Psoas muscle (tissue), 8 donors: ENCODE measurements around the gene DBNDD1. TPM values are rescaled to one million over a fixed set of nuclear protein-coding genes. Genes with fewer than 3 reads are reported as not detected.
"Not testable (repeated sequence)": the region's sequence is repeated elsewhere in the genome, so short reads cannot be mapped to it uniquely, and the experiment has no call there.

Experiments
- ATAC-seq, 4 donors: fragments of 200-7000 bp; cut with Tn5 transposase; one replicate each; pipeline ENCODE4 v1.9.1; 2020; ENCODE audit warnings: moderate library complexity in 3 of 4, mild to moderate bottlenecking in 2 of 4
- DNase-seq, 2 donors: peaks; one replicate each; pipeline ENCODE4 v3.0.0-alpha.2; 2020
- H3K27ac ChIP-seq: fragments of 200-600 bp; one replicate; pipeline ENCODE4 v1.8.0; 2022
- H3K27me3 ChIP-seq, 3 donors: fragments of 200-600 bp in 1 of 3; one replicate each; pipeline versions ENCODE4 v1.6.1 to v1.8.0; 2013 to 2022; ENCODE audit warnings: low read length in 2 of 3, mild to moderate bottlenecking in 2 of 3, moderate library complexity in 1 of 3; ENCODE audit not compliant: insufficient read depth in 3 of 3
- H3K36me3 ChIP-seq, 2 donors: fragments of 200-600 bp in 1 of 2; one replicate each; pipeline versions ENCODE4 v1.6.1 to v1.8.0; 2013 to 2022; ENCODE audit warnings: low read depth in 1 of 2, mild to moderate bottlenecking in 1 of 2, moderate library complexity in 1 of 2; ENCODE audit not compliant: insufficient read depth in 1 of 2
- H3K4me1 ChIP-seq: fragments of 200-600 bp; one replicate; pipeline ENCODE4 v1.8.0; 2022
- H3K4me3 ChIP-seq: fragments of 200-600 bp; one replicate; pipeline ENCODE4 v1.8.0; 2022; ENCODE audit warnings: mild to moderate bottlenecking
- H3K9me3 ChIP-seq: fragments of 200-600 bp; one replicate; pipeline ENCODE4 v1.8.0; 2022
- CTCF ChIP-seq: fragments of 200-600 bp; IDR thresholded peaks from one replicate; pipeline ENCODE4 v1.8.0; 2022; ENCODE audit warnings: antibody characterized with exemption
- WGBS, 3 donors: extraction: QIAGEN DNeasy Blood & Tissue Kit; methylation state at CpG; one replicate each; pipeline versions ENCODE4 v1.1.6 to v1.1.7; 2013; 5-methylcytosine and 5-hydroxymethylcytosine counted together
- intact Hi-C, 2 donors: fragments of 100-400 bp; cut with DNase I; formaldehyde crosslinking; loops; one replicate each; pipeline versions ENCODE4 v1.11.0 to v1.14.2; 2022
- polyA plus RNA-seq, 3 donors: library from polyadenylated mRNA; stranded (reverse); fragments of 200-250 nt; gene quantifications; one replicate each; pipeline ENCODE4 v1.2.3, GENCODE V29; 2013
- total RNA-seq, 4 donors: library from RNA; stranded (reverse); fragmentation: NEBNext Ultra II Directional in 2 of 4; extraction: Animal tissue kit (Norgen Biotek cat#: 25700) in 2 of 4; gene quantifications; one replicate each; pipeline versions ENCODE4 v1.2.1 to v1.2.4, GENCODE V29; 2021 to 2023
- donor health status: healthy with polysubstance abuse.
- donor health status: DM: no; HTN: no; CAD: no; lungs with moderate emphysema.
- donor health status: Bipolar disorder and iron deficiency.
- donor health status: healthy.
- donor health status: DM: yes; HTN: yes; CAD: no.
- donor health status: DM: no; HTN: no; CAD: no.
- donor health status: DM: no; HTN: no; CAD: no.
- donor health status: DM: yes; HTN: yes; CAD: no.

DBNDD1 gene
- total and polyA plus RNA-seq, 7 donors, result 14.1 to 37.8 (median 20.2) TPM

- Histone ChIP-seq H3K4me3 (peak overlapping the region; percentile 34), H3K36me3 (peaks cover 0 to 4% of the 10 kb centered on the region in 2 donors), H3K4me1 (peaks cover 21% of the 10 kb centered on the region), H3K9me3 (no peaks in the 10 kb centered on the region), H3K27ac (peak overlapping the region; percentile 80), H3K27me3 (no peaks in the 10 kb centered on the region)
- intact Hi-C loops, result no loop called here
- ATAC-seq, result peak in 3 of 4 donors; percentile 17 to 25 (median 24)
- DNase-seq, result no peak
- 52 to 69% (median 58%) methylated on average over 22 of the region's 22 CpGs for WGBS, 3 donors
- TF ChIP-seq CTCF, result no peak
These were observed 8.4 kb downstream of the DBNDD1 start for GRCh38 chr16:90010676-90011507.

GRCh38 chr16:90009172-90009899 is 9.9 kb downstream of the DBNDD1 start:
- Histone ChIP-seq H3K9me3 (no peaks in the 10 kb centered on the region), H3K4me1 (peaks cover 23% of the 10 kb centered on the region), H3K27ac (peak overlapping the region; percentile 4), H3K27me3 (no peaks in the 10 kb centered on the region), H3K36me3 (peaks cover 0 to 12% of the 10 kb centered on the region in 2 donors), H3K4me3 (no peak overlapping the region)
- ATAC-seq, result no peak
- no peak for TF ChIP-seq CTCF
- WGBS, 3 donors, result 86 to 88% (median 87%) methylated on average over 22 of the region's 22 CpGs
- intact Hi-C loops, result no loop called here
- DNase-seq, result peak in 1 of 2 donors; percentile 33

GRCh38 chr16:90008708-90009145 is 10.5 kb downstream of the DBNDD1 start:
- TF ChIP-seq CTCF, result no peak
- 77 to 79% (median 79%) methylated on average over 13 of the region's 13 CpGs for WGBS, 3 donors
- H3K27me3 ChIP-seq, result no peaks in the 10 kb centered on the region
- intact Hi-C loops, result no loop called here
- H3K9me3 ChIP-seq, result no peaks in the 10 kb centered on the region
- H3K4me1 ChIP-seq, result peaks cover 23% of the 10 kb centered on the region
- ATAC-seq (no peak), DNase-seq (peak in 1 of 2 donors; percentile 49)
- peaks cover 0 to 12% of the 10 kb centered on the region in 2 donors for H3K36me3 ChIP-seq
- no peak overlapping the region for H3K27ac ChIP-seq
- H3K4me3 ChIP-seq, result no peak overlapping the region

- H3K9me3 ChIP-seq, H3K27me3 ChIP-seq, H3K4me3 ChIP-seq, H3K27ac ChIP-seq, ATAC-seq, intact Hi-C loops: not testable (repeated sequence)
- Histone ChIP-seq H3K4me1 (peaks cover 23% of the 10 kb centered on the region), H3K36me3 (peaks cover 0 to 12% of the 10 kb centered on the region in 2 donors)
- 78 to 82% (median 82%) methylated on average over 11 to 13 of the region's 13 CpGs for WGBS, 3 donors
- peak in 1 of 2 donors; percentile 35 for DNase-seq
These were observed 11.5 kb downstream of the DBNDD1 start for GRCh38 chr16:90007635-90008234.

GRCh38 chr16:90007015-90007414 is 12.2 kb downstream of the DBNDD1 start:
- Histone ChIP-seq H3K4me3 (no peak overlapping the region), H3K36me3 (peaks cover 0 to 12% of the 10 kb centered on the region in 2 donors), H3K27me3 (no peaks in the 10 kb centered on the region), H3K9me3 (no peaks in the 10 kb centered on the region), H3K4me1 (peaks cover 17% of the 10 kb centered on the region), H3K27ac (no peak overlapping the region)
- ATAC-seq, result no peak
- 79 to 81% (median 80%) methylated on average over 7 of the region's 7 CpGs for WGBS, 3 donors
- DNase-seq, result peak in 1 of 2 donors; percentile 26
- intact Hi-C loops, result no loop called here
- TF ChIP-seq CTCF, result no peak
